ENCODE measurements around the gene NHERF1.

DNA sequence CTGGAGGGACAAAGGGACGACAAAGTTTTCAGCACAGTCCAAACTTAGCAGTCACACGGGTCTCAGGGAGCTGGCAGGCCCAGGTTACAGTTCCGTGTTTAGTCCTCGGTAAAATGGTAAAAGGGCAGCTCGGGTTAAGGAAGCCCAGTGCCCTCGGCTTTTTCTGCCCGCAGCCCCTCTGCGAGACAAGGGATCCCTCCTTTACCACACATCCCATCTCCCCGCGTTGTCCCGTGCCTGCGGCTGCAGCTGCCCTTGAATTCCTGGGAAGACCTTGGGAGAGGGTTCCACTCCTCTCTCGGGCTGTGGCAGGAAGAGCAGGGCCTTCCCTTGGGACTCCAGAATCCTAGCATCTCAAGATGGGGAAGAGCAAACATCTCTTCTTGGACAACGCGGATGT lies 18.6 kb upstream of the NHERF1 start:
- no peak for TF ChIP-seq POLR2A (IDR thresholded peaks at IDR 0.05; ENCODE audit: control extremely low read depth in 1 of 2, low read depth in 2 of 2, low read length in 2 of 2)
- TF ChIP-seq SP1 (IDR thresholded peaks at IDR 0.05; ENCODE audit: low read depth, low read length) = no peak
- TF ChIP-seq, protein P1, sequence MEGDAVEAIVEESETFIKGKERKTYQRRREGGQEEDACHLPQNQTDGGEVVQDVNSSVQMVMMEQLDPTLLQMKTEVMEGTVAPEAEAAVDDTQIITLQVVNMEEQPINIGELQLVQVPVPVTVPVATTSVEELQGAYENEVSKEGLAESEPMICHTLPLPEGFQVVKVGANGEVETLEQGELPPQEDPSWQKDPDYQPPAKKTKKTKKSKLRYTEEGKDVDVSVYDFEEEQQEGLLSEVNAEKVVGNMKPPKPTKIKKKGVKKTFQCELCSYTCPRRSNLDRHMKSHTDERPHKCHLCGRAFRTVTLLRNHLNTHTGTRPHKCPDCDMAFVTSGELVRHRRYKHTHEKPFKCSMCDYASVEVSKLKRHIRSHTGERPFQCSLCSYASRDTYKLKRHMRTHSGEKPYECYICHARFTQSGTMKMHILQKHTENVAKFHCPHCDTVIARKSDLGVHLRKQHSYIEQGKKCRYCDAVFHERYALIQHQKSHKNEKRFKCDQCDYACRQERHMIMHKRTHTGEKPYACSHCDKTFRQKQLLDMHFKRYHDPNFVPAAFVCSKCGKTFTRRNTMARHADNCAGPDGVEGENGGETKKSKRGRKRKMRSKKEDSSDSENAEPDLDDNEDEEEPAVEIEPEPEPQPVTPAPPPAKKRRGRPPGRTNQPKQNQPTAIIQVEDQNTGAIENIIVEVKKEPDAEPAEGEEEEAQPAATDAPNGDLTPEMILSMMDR (IDR thresholded peaks at IDR 0.05; ENCODE audit: control extremely low read depth in 1 of 3, insufficient read depth in 1 of 3, low read depth in 1 of 3, low read length in 3 of 3) = no peak
- TF ChIP-seq, protein P2, sequence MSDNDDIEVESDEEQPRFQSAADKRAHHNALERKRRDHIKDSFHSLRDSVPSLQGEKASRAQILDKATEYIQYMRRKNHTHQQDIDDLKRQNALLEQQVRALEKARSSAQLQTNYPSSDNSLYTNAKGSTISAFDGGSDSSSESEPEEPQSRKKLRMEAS (IDR thresholded peaks at IDR 0.05) = no peak
- no peak for TF ChIP-seq BACH1 (IDR thresholded peaks at IDR 0.05; ENCODE audit: low read length)
- TF ChIP-seq, protein P3, sequence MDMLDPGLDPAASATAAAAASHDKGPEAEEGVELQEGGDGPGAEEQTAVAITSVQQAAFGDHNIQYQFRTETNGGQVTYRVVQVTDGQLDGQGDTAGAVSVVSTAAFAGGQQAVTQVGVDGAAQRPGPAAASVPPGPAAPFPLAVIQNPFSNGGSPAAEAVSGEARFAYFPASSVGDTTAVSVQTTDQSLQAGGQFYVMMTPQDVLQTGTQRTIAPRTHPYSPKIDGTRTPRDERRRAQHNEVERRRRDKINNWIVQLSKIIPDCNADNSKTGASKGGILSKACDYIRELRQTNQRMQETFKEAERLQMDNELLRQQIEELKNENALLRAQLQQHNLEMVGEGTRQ (IDR thresholded peaks at IDR 0.05; ENCODE audit: low read length) = no peak
- TF ChIP-seq, protein P4, sequence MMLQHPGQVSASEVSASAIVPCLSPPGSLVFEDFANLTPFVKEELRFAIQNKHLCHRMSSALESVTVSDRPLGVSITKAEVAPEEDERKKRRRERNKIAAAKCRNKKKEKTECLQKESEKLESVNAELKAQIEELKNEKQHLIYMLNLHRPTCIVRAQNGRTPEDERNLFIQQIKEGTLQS (IDR thresholded peaks at IDR 0.05; ENCODE audit: insufficient read depth, low read depth, low read length) = no peak
- no peak for TF ChIP-seq CHD2 (IDR thresholded peaks at IDR 0.05; ENCODE audit: low read length)

All from H1 (cell line).